ENCODE measurements around the gene CFP. TPM values are rescaled to one million over a fixed set of nuclear protein-coding genes. Genes with fewer than 3 reads are reported as not detected.

The CFP gene
- total RNA-seq, 1 experiment from 2014 or later, result 0.12 TPM

- DNase-seq (ENCODE audit: low read depth), result no peak
Measured at GRCh38 chrX:47574076-47574546, 55.6 kb downstream of the CFP start.

GRCh38 chrX:47573341-47574075 lies 56.2 kb downstream of the CFP start:
- DNase-seq (ENCODE audit: low read depth), result peak; percentile 48

Other genes with a start within 250 kb of the CFP start
- 15.1 and 15.3 TPM in 2 replicates for gene ZNF41, start 146.7 kb downstream of the CFP start, total RNA-seq (2014; rRNA removed; shearing (Covaris generic))
- gene ARAF, start 68.7 kb downstream of the CFP start, total RNA-seq (2014; rRNA removed; shearing (Covaris generic)), result 37.3 and 41.5 TPM in 2 replicates
- 737 and 969 TPM in 2 replicates for gene TIMP1, start 47.5 kb downstream of the CFP start, total RNA-seq (2014; rRNA removed; shearing (Covaris generic))
- 0.12 and 0.20 TPM in 2 replicates for gene SYN1, start 10.1 kb downstream of the CFP start, total RNA-seq (2014; rRNA removed; shearing (Covaris generic))
- gene ELK1, start 20.6 kb upstream of the CFP start, total RNA-seq (2014; rRNA removed; shearing (Covaris generic)), result 39.0 and 44.8 TPM in 2 replicates
- 372 and 401 TPM in 2 replicates for gene UXT, start 29.2 kb upstream of the CFP start, total RNA-seq (2014; rRNA removed; shearing (Covaris generic))
- 4.2 and 4.7 TPM in 2 replicates for gene ZNF81, start 207.0 kb upstream of the CFP start, total RNA-seq (2014; rRNA removed; shearing (Covaris generic))